Measurements from ENCODE around the gene OCEL1. TPM values are rescaled to one million over a fixed set of nuclear protein-coding genes. Genes with fewer than 3 reads are reported as not detected.

The OCEL1 gene
- polyA plus RNA-seq, 1 donor from 2014 or later, result 1.9 TPM

GRCh38 chr19:17205237-17206140 is 20.5 kb upstream of the OCEL1 start:
- H3K9me2 ChIP-seq (ENCODE audit: insufficient read depth, low read length), result no peaks in the 10 kb centered on the region
- H3K27ac ChIP-seq (ENCODE audit: low read length), result no peak overlapping the region
- H2AFZ ChIP-seq (ENCODE audit: low read depth, low read length), result no peak overlapping the region
- no peaks in the 10 kb centered on the region for H3F3A ChIP-seq (ENCODE audit: insufficient read depth, low read length, poor library complexity, severe bottlenecking)
- no peaks in the 10 kb centered on the region for H4K20me1 ChIP-seq (ENCODE audit: insufficient read depth)
- no peak overlapping the region for H3K4me3 ChIP-seq (ENCODE audit: low read length)
- no peaks in the 10 kb centered on the region for H3K27me3 ChIP-seq (ENCODE audit: insufficient read depth, low read depth, low read length)
- no peak overlapping the region for H3K9ac ChIP-seq (ENCODE audit: low read length)
- H3K79me2 ChIP-seq (replicated peaks; ENCODE audit: insufficient read depth, low read length), result no peaks in the 10 kb centered on the region
- no peaks in the 10 kb centered on the region for H3K36me3 ChIP-seq (ENCODE audit: insufficient read depth, low read length)
- no peak overlapping the region for H3K4me2 ChIP-seq (ENCODE audit: low read length)
- TF ChIP-seq EP300 (conservative IDR thresholded peaks at IDR 0.05; ENCODE audit: poor library complexity, severe bottlenecking) (no peak), SMC3 (conservative IDR thresholded peaks at IDR 0.05; ENCODE audit: poor library complexity) (peak; percentile 65), TAF1 (IDR thresholded peaks at IDR 0.05; ENCODE audit: low read depth) (no peak), POLR2AphosphoS5 (IDR thresholded peaks at IDR 0.05) (no peak), CTCF (IDR thresholded peaks at IDR 0.05; ENCODE audit: poor library complexity, severe bottlenecking) (peak; percentile 56), EZH2 (IDR thresholded peaks at IDR 0.05; ENCODE audit: borderline replicate concordance, insufficient read depth, low read length, poor library complexity, severe bottlenecking) (no peak), RAD21 (conservative IDR thresholded peaks at IDR 0.05) (peak; percentile 55), MXI1 (conservative IDR thresholded peaks at IDR 0.05; ENCODE audit: poor library complexity, severe bottlenecking) (no peak), REST (IDR thresholded peaks at IDR 0.05; ENCODE audit: borderline replicate concordance) (no peak)
- H3K9me3 ChIP-seq (ENCODE audit: low read length), result no peaks in the 10 kb centered on the region

- Histone ChIP-seq H3K4me2 (ENCODE audit: low read length) (no peak overlapping the region), H3K36me3 (ENCODE audit: insufficient read depth, low read length) (no peaks in the 10 kb centered on the region)
- TF ChIP-seq POLR2AphosphoS5 (IDR thresholded peaks at IDR 0.05) (no peak), REST (IDR thresholded peaks at IDR 0.05; ENCODE audit: borderline replicate concordance) (no peak), TAF1 (IDR thresholded peaks at IDR 0.05; ENCODE audit: low read depth) (no peak), CTCF (IDR thresholded peaks at IDR 0.05; ENCODE audit: poor library complexity, severe bottlenecking) (no peak), MXI1 (conservative IDR thresholded peaks at IDR 0.05; ENCODE audit: poor library complexity, severe bottlenecking) (no peak), SMC3 (conservative IDR thresholded peaks at IDR 0.05; ENCODE audit: poor library complexity) (no peak), EZH2 (IDR thresholded peaks at IDR 0.05; ENCODE audit: borderline replicate concordance, insufficient read depth, low read length, poor library complexity, severe bottlenecking) (no peak), RAD21 (conservative IDR thresholded peaks at IDR 0.05) (no peak), EP300 (conservative IDR thresholded peaks at IDR 0.05; ENCODE audit: poor library complexity, severe bottlenecking) (no peak)
Observed at GRCh38 chr19:17206736-17207581, 19.1 kb upstream of the OCEL1 start.

More at GRCh38 chr19:17206736-17207581, 19.1 kb upstream of the OCEL1 start:
- Histone ChIP-seq H3K9me2 (ENCODE audit: insufficient read depth, low read length) (no peaks in the 10 kb centered on the region), H2AFZ (ENCODE audit: low read depth, low read length) (no peak overlapping the region), H3F3A (ENCODE audit: insufficient read depth, low read length, poor library complexity, severe bottlenecking) (no peaks in the 10 kb centered on the region), H3K9ac (ENCODE audit: low read length) (no peak overlapping the region), H3K9me3 (ENCODE audit: low read length) (no peaks in the 10 kb centered on the region), H3K4me3 (ENCODE audit: low read length) (no peak overlapping the region), H3K79me2 (replicated peaks; ENCODE audit: insufficient read depth, low read length) (no peaks in the 10 kb centered on the region), H4K20me1 (ENCODE audit: insufficient read depth) (no peaks in the 10 kb centered on the region), H3K27me3 (ENCODE audit: insufficient read depth, low read depth, low read length) (no peaks in the 10 kb centered on the region), H3K27ac (ENCODE audit: low read length) (no peak overlapping the region)
